ENCODE results near the gene TMED8. TPM values are rescaled to one million over a fixed set of nuclear protein-coding genes. Genes with fewer than 3 reads are reported as not detected.

Gene TMED8
- total and polyA plus RNA-seq, 2 of the 13 experiments (the other 11 are each of a cell fraction or from before 2014, with no cell fraction given): 6.0 to 11.7 TPM

DNA sequence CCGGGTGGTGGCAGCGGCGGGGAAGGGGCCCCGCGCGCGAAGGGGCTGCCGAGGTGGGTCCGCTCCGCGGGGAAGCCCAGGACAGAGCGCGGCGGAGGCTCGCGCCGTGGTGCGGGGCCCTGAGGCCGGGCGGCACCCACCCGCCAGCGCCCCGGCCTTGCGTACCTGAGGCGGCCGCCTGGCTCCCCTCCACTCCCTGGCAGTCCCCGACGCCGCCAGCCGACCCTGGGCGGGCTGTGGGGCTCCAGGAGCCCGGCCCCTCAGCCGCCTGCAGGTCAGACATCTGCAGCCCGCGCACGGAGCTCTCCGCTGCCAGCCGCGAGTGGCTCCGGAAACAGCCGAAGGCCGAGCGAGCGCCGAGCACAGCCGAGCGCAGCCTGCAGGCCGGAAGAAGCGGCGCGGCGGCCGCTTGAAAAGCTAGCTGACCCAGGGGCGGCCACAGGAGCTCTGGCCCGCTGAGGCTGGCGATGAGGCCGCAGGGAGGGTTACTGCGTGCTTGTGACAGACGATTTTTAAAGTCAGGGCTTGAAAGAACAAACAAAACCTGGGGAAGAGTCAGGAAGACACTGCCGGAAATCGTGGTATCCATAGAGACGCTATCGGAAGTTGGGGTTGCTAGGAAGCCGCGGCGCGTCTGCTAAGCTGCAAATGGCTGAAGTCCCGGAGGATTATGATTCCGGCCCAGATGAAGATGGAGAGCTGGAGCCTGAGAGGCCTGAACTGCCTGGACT, at the start of gene TMED8, which contains the start of gene SAMD15 (continued):
- TF ChIP-seq, protein P1, sequence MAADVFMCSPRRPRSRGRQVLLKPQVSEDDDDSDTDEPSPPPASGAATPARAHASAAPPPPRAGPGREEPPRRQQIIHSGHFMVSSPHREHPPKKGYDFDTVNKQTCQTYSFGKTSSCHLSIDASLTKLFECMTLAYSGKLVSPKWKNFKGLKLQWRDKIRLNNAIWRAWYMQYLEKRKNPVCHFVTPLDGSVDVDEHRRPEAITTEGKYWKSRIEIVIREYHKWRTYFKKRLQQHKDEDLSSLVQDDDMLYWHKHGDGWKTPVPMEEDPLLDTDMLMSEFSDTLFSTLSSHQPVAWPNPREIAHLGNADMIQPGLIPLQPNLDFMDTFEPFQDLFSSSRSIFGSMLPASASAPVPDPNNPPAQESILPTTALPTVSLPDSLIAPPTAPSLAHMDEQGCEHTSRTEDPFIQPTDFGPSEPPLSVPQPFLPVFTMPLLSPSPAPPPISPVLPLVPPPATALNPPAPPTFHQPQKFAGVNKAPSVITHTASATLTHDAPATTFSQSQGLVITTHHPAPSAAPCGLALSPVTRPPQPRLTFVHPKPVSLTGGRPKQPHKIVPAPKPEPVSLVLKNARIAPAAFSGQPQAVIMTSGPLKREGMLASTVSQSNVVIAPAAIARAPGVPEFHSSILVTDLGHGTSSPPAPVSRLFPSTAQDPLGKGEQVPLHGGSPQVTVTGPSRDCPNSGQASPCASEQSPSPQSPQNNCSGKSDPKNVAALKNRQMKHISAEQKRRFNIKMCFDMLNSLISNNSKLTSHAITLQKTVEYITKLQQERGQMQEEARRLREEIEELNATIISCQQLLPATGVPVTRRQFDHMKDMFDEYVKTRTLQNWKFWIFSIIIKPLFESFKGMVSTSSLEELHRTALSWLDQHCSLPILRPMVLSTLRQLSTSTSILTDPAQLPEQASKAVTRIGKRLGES (CRISPR knock-in tag; IDR thresholded peaks at IDR 0.05; ENCODE audit: borderline replicate concordance): 0 out of 2 replicates have a peak, but pooled peaks have one; percentile 44
- peak in 1 of 2 experiments; percentile 65; a peak in 1 of 4 replicates for TF ChIP-seq POLR2A (IDR thresholded peaks at IDR 0.05; ENCODE audit: insufficient read depth in 1 of 2, low read depth in 2 of 2, low read length in 2 of 2)
- TF ChIP-seq CAMTA2 (CRISPR knock-in tag; IDR thresholded peaks at IDR 0.05; ENCODE audit: borderline replicate concordance): peak; percentile 79; the same call in 1 of the 2 replicates
- no peak for TF ChIP-seq POLR2AphosphoS2 (IDR thresholded peaks at IDR 0.05; ENCODE audit: low read depth, low read length)
- TF ChIP-seq, protein P2, sequence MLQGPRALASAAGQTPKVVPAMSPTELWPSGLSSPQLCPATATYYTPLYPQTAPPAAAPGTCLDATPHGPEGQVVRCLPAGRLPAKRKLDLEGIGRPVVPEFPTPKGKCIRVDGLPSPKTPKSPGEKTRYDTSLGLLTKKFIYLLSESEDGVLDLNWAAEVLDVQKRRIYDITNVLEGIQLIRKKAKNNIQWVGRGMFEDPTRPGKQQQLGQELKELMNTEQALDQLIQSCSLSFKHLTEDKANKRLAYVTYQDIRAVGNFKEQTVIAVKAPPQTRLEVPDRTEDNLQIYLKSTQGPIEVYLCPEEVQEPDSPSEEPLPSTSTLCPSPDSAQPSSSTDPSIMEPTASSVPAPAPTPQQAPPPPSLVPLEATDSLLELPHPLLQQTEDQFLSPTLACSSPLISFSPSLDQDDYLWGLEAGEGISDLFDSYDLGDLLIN (CRISPR knock-in tag; IDR thresholded peaks at IDR 0.05; ENCODE audit: borderline replicate concordance): no peak
- TF ChIP-seq STAG1 (CRISPR knock-in tag; IDR thresholded peaks at IDR 0.05): no peak
- TF ChIP-seq ZNF343 (CRISPR knock-in tag; IDR thresholded peaks at IDR 0.05): no peak
- TF ChIP-seq, protein P3, sequence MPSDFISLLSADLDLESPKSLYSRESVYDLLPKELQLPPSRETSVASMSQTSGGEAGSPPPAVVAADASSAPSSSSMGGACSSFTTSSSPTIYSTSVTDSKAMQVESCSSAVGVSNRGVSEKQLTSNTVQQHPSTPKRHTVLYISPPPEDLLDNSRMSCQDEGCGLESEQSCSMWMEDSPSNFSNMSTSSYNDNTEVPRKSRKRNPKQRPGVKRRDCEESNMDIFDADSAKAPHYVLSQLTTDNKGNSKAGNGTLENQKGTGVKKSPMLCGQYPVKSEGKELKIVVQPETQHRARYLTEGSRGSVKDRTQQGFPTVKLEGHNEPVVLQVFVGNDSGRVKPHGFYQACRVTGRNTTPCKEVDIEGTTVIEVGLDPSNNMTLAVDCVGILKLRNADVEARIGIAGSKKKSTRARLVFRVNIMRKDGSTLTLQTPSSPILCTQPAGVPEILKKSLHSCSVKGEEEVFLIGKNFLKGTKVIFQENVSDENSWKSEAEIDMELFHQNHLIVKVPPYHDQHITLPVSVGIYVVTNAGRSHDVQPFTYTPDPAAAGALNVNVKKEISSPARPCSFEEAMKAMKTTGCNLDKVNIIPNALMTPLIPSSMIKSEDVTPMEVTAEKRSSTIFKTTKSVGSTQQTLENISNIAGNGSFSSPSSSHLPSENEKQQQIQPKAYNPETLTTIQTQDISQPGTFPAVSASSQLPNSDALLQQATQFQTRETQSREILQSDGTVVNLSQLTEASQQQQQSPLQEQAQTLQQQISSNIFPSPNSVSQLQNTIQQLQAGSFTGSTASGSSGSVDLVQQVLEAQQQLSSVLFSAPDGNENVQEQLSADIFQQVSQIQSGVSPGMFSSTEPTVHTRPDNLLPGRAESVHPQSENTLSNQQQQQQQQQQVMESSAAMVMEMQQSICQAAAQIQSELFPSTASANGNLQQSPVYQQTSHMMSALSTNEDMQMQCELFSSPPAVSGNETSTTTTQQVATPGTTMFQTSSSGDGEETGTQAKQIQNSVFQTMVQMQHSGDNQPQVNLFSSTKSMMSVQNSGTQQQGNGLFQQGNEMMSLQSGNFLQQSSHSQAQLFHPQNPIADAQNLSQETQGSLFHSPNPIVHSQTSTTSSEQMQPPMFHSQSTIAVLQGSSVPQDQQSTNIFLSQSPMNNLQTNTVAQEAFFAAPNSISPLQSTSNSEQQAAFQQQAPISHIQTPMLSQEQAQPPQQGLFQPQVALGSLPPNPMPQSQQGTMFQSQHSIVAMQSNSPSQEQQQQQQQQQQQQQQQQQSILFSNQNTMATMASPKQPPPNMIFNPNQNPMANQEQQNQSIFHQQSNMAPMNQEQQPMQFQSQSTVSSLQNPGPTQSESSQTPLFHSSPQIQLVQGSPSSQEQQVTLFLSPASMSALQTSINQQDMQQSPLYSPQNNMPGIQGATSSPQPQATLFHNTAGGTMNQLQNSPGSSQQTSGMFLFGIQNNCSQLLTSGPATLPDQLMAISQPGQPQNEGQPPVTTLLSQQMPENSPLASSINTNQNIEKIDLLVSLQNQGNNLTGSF (CRISPR knock-in tag; IDR thresholded peaks at IDR 0.05): no peak
- TF ChIP-seq, protein P4, sequence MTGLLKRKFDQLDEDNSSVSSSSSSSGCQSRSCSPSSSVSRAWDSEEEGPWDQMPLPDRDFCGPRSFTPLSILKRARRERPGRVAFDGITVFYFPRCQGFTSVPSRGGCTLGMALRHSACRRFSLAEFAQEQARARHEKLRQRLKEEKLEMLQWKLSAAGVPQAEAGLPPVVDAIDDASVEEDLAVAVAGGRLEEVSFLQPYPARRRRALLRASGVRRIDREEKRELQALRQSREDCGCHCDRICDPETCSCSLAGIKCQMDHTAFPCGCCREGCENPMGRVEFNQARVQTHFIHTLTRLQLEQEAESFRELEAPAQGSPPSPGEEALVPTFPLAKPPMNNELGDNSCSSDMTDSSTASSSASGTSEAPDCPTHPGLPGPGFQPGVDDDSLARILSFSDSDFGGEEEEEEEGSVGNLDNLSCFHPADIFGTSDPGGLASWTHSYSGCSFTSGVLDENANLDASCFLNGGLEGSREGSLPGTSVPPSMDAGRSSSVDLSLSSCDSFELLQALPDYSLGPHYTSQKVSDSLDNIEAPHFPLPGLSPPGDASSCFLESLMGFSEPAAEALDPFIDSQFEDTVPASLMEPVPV (CRISPR knock-in tag; IDR thresholded peaks at IDR 0.05): no peak
- TF ChIP-seq, protein P5, sequence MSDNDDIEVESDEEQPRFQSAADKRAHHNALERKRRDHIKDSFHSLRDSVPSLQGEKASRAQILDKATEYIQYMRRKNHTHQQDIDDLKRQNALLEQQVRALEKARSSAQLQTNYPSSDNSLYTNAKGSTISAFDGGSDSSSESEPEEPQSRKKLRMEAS (IDR thresholded peaks at IDR 0.05): peak; percentile 32
- 0 out of 2 replicates have a peak, but pooled peaks have one; percentile 1 for TF ChIP-seq ZNF430 (CRISPR knock-in tag; IDR thresholded peaks at IDR 0.05)
- TF ChIP-seq, protein P6, sequence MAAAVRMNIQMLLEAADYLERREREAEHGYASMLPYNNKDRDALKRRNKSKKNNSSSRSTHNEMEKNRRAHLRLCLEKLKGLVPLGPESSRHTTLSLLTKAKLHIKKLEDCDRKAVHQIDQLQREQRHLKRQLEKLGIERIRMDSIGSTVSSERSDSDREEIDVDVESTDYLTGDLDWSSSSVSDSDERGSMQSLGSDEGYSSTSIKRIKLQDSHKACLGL (CRISPR knock-in tag; IDR thresholded peaks at IDR 0.05): peak; percentile 65; the same call in 1 of the 2 replicates
- TF ChIP-seq REPIN1 (CRISPR knock-in tag; IDR thresholded peaks at IDR 0.05; ENCODE audit: borderline replicate concordance, low read depth): no peak
- no peak for TF ChIP-seq ZNF468 (CRISPR knock-in tag; IDR thresholded peaks at IDR 0.05)
- TF ChIP-seq NFIC (IDR thresholded peaks at IDR 0.05; ENCODE audit: low read length): no peak
- no peak for TF ChIP-seq ZNF180 (CRISPR knock-in tag; IDR thresholded peaks at IDR 0.05; ENCODE audit: borderline replicate concordance, low read depth)
- no peak for TF ChIP-seq GATA4 (IDR thresholded peaks at IDR 0.05; ENCODE audit: borderline replicate concordance, low read depth)
